A673 (cell line): ENCODE results near the gene GABRD. TPM values are rescaled to one million over a fixed set of nuclear protein-coding genes. Genes with fewer than 3 reads are reported as not detected.

Experiments
- BruUV-seq: library from RNA; stranded (reverse); fragments of 400-500 nt; replicated peaks from 2 replicates; lab custom pipeline; 2021; lab: Mats Ljungman, UMichigan
- CTCF ChIA-PET: fragments of 300-600 bp; sonication (Branson Sonifier 250); formaldehyde crosslinking; loops from one replicate; lab custom pipeline; 2022; ENCODE audit warnings: antibody characterized with exemption; lab: Charles Lee
- POLR2A ChIA-PET: fragments of 300-600 bp; sonication (Branson Sonifier 250); formaldehyde crosslinking; loops from one replicate; lab custom pipeline; 2022; ENCODE audit warnings: antibody characterized with exemption; ENCODE audit not compliant: low non-redundant PET; lab: Charles Lee
- DNase-seq: peaks from one replicate; pipeline ENCODE4 v3.0.0-alpha.2; 2015; ENCODE audit warnings: low spot score
- H3K27ac ChIP-seq: fragments of 200-600 bp; sonication (generic); 2 replicates; pipeline ENCODE4 v1.5.1; 2016; ENCODE audit warnings: mixed run types, low read depth, mild to moderate bottlenecking, mixed read lengths, antibody characterized with exemption, low read length; ENCODE audit not compliant: poor library complexity, severe bottlenecking
- H3K27me3 ChIP-seq: fragments of 200-600 bp; sonication (generic); replicated peaks from 2 replicates; pipeline ENCODE4 v1.6.1; 2017; ENCODE audit warnings: mixed run types, low read depth, mild to moderate bottlenecking, mixed read lengths, antibody characterized with exemption, low read length; ENCODE audit not compliant: insufficient read depth, poor library complexity
- H3K36me3 ChIP-seq: fragments of 200-600 bp; sonication (generic); 2 replicates; pipeline ENCODE4 v1.6.1; 2016; ENCODE audit warnings: mixed run types, mild to moderate bottlenecking, mixed read lengths, antibody characterized with exemption, low read length; ENCODE audit not compliant: insufficient read depth, poor library complexity, severe bottlenecking
- H3K4me1 ChIP-seq: fragments of 200-600 bp; sonication (generic); 2 replicates; pipeline ENCODE4 v1.6.1; 2017; ENCODE audit warnings: mixed run types, mild to moderate bottlenecking, mixed read lengths, antibody characterized with exemption, low read length; ENCODE audit not compliant: insufficient read depth, poor library complexity, severe bottlenecking
- H3K4me3 ChIP-seq: fragments of 200-600 bp; sonication (generic); 2 replicates; pipeline ENCODE4 v1.5.1; 2016; ENCODE audit warnings: low read depth, mixed run types, mild to moderate bottlenecking, mixed read lengths, low read length; ENCODE audit not compliant: poor library complexity, severe bottlenecking
- H3K9me3 ChIP-seq: fragments of 200-600 bp; sonication (generic); 2 replicates; pipeline ENCODE4 v1.6.1; 2016; ENCODE audit warnings: mixed run types, low read depth, mild to moderate bottlenecking, mixed read lengths, antibody characterized with exemption, low read length; ENCODE audit not compliant: poor library complexity, severe bottlenecking
- EZH2 ChIP-seq: fragments of 200-600 bp; sonication (generic); IDR thresholded peaks from 2 replicates; pipeline ENCODE4 v1.6.1; 2017; ENCODE audit warnings: borderline replicate concordance, low read depth, mild to moderate bottlenecking, mixed read lengths, antibody characterized with exemption, low read length; ENCODE audit not compliant: poor library complexity, severe bottlenecking
- intact Hi-C: fragments of 100-400 bp; cut with micrococcal nuclease; formaldehyde crosslinking; loops from one replicate; pipeline ENCODE4 v1.10.0; 2022; ENCODE audit not compliant: unreplicated experiment
- total RNA-seq: library from RNA; stranded (reverse); gene quantifications from 2 replicates; pipeline ENCODE4 v1.2.3, GENCODE V29; 2021
- TF ChIP-seq, protein P1 (sequence below): fragments of 300-800, 200-600 bp; sonication (generic); conservative IDR thresholded peaks from 2 replicates; pipeline ENCODE4 v1.5.1; 2017; ENCODE audit warnings: low read depth, mild to moderate bottlenecking, antibody characterized with exemption, low read length, moderate library complexity, mixed read lengths

GABRD gene
- total RNA-seq, 1 experiment from 2014 or later, result not detected

DNA sequence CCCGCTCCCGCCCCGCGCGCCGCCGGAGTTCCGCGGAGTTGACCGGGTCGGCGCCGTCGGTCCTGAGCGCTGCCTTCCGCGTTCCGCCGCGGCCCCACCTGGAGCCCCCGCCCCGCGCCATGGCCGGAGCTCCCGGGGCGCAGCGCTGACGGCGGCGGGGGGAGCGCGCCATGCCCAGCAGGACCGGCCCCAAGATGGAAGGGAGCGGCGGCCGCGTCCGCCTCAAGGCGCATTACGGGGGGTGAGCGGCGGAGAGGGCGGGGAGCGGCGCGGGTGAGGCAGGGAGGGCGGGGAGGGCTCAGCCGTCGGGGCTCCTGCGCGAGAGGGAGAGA lies 31.3 kb downstream of the GABRD start:
- intact Hi-C loops, result no loop called here
- no peak overlapping the region for H3K27ac ChIP-seq
- no peaks in the 10 kb centered on the region for H3K9me3 ChIP-seq
- peak overlapping the region; percentile 54 for H3K4me3 ChIP-seq
- ChIA-PET POLR2A (interaction anchor here (0.6 kb wide), 1 partner anchor 46 kb away, joined by 12 read pairs; no protein-coding TSS in a partner anchor), CTCF (interaction anchor here (0.6 kb wide), 1 partner anchor 271 kb away, joined by 6 read pairs; no protein-coding TSS in a partner anchor)
- peaks cover 41% of the 10 kb centered on the region for H3K27me3 ChIP-seq
- no peaks in the 10 kb centered on the region for H3K36me3 ChIP-seq
- no peaks in the 10 kb centered on the region for H3K4me1 ChIP-seq
- BruUV-seq, result no TSS peak
- TF ChIP-seq EZH2, result no peak
- TF ChIP-seq, protein P1, sequence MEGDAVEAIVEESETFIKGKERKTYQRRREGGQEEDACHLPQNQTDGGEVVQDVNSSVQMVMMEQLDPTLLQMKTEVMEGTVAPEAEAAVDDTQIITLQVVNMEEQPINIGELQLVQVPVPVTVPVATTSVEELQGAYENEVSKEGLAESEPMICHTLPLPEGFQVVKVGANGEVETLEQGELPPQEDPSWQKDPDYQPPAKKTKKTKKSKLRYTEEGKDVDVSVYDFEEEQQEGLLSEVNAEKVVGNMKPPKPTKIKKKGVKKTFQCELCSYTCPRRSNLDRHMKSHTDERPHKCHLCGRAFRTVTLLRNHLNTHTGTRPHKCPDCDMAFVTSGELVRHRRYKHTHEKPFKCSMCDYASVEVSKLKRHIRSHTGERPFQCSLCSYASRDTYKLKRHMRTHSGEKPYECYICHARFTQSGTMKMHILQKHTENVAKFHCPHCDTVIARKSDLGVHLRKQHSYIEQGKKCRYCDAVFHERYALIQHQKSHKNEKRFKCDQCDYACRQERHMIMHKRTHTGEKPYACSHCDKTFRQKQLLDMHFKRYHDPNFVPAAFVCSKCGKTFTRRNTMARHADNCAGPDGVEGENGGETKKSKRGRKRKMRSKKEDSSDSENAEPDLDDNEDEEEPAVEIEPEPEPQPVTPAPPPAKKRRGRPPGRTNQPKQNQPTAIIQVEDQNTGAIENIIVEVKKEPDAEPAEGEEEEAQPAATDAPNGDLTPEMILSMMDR, result no peak
- no peak for DNase-seq

- no peaks in the 10 kb centered on the region for H3K4me1 ChIP-seq
- BruUV-seq, result no TSS peak
- no peaks in the 10 kb centered on the region for H3K9me3 ChIP-seq
- no peak for DNase-seq
- POLR2A ChIA-PET, result interaction anchor here (0.6 kb wide), 1 partner anchor 46 kb away, joined by 12 read pairs; no protein-coding TSS in a partner anchor
- H3K4me3 ChIP-seq, result peak overlapping the region; percentile 54
- H3K36me3 ChIP-seq, result no peaks in the 10 kb centered on the region
- H3K27ac ChIP-seq, result no peak overlapping the region
- CTCF ChIA-PET, result interaction anchor here (0.6 kb wide), 1 partner anchor 272 kb away, joined by 6 read pairs; no protein-coding TSS in a partner anchor
- intact Hi-C loops, result no loop called here
- TF ChIP-seq, protein P1, result no peak
- peak; percentile 90 for TF ChIP-seq EZH2
- H3K27me3 ChIP-seq, result peaks cover 41% of the 10 kb centered on the region
Measured at GRCh38 chr1:2050793-2051682, 31.9 kb downstream of the GABRD start.

GRCh38 chr1:2052054-2052679 lies 33.0 kb downstream of the GABRD start:
- ChIA-PET CTCF (interaction anchor here (0.6 kb wide), 1 partner anchor 21 kb away, joined by 4 read pairs; no protein-coding TSS in a partner anchor), POLR2A (no interaction called here)
- Histone ChIP-seq H3K27ac (no peak overlapping the region), H3K36me3 (no peaks in the 10 kb centered on the region), H3K4me3 (no peak overlapping the region), H3K4me1 (no peaks in the 10 kb centered on the region), H3K27me3 (peaks cover 41% of the 10 kb centered on the region), H3K9me3 (no peaks in the 10 kb centered on the region)
- intact Hi-C loops, result no loop called here
- no peak for DNase-seq
- TF ChIP-seq, protein P1, result no peak
- TF ChIP-seq EZH2, result no peak
- BruUV-seq, result no TSS peak
